Astrocyte (in vitro differentiated cells and primary cell): Measurements from ENCODE around the gene MKRN2.

Experiments used
- EZH2 ChIP-seq: IDR thresholded peaks from 2 replicates; pipeline ENCODE4 v1.6.1; 2012; ENCODE audit warnings: mild to moderate bottlenecking, low read length, inconsistent platforms; ENCODE audit not compliant: insufficient read depth
- TF ChIP-seq, protein P1 (sequence below): IDR thresholded peaks from 2 replicates; pipeline ENCODE4 v1.5.1; 2011; ENCODE audit warnings: low read depth, mild to moderate bottlenecking, inconsistent platforms, low read length, moderate library complexity; ENCODE audit not compliant: insufficient read depth

GRCh38 chr3:12532182-12532581 lies 24.7 kb upstream of the MKRN2 start:
- TF ChIP-seq, protein P1, sequence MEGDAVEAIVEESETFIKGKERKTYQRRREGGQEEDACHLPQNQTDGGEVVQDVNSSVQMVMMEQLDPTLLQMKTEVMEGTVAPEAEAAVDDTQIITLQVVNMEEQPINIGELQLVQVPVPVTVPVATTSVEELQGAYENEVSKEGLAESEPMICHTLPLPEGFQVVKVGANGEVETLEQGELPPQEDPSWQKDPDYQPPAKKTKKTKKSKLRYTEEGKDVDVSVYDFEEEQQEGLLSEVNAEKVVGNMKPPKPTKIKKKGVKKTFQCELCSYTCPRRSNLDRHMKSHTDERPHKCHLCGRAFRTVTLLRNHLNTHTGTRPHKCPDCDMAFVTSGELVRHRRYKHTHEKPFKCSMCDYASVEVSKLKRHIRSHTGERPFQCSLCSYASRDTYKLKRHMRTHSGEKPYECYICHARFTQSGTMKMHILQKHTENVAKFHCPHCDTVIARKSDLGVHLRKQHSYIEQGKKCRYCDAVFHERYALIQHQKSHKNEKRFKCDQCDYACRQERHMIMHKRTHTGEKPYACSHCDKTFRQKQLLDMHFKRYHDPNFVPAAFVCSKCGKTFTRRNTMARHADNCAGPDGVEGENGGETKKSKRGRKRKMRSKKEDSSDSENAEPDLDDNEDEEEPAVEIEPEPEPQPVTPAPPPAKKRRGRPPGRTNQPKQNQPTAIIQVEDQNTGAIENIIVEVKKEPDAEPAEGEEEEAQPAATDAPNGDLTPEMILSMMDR = no peak
- TF ChIP-seq EZH2 = no peak
